ENCODE data around the gene MMP10.

The MMP10 gene

GRCh38 chr11:102780491-102780918 is at the start of gene MMP10:
TSS of gene MMP10 (minus strand) at chr11:102780628. CDS start at chr11:102780591, 37 bp downstream.
- peak; percentile 38 for DNase-seq (ENCODE audit: low read depth)

DNA sequence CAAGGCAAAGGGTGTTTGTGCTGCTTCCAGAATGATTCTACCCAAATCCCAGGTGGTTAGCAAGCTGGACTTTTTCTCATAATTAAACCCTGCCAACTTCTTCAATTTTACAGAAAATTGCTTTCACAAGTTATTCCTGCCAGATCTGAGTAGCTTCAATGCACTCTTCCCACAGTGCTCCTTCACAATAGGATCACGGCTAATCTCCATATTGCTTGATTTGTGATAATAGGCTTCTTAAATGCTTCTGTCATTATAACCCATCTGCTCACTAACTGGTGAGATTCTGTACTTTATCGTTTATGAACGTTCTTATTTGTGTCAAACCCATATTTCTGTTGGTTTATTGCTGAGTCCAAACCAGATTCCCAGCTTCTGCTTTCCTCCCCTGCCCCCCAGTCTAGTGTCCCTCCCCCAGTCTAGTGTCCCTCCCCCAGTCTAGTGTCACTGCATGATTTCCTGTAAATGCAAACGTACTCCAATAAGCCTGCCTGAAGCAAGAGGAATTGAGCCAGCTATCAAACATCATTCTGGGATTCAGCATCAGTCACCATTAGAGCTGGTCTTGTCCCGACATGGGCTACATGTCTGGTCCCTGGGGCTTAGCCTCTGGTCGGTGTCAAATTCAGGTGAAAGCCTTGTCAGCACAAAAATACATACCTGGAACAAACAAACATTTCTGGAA is 49.0 kb upstream of the MMP10 start:
- no peak for DNase-seq (ENCODE audit: low read depth)

DNA sequence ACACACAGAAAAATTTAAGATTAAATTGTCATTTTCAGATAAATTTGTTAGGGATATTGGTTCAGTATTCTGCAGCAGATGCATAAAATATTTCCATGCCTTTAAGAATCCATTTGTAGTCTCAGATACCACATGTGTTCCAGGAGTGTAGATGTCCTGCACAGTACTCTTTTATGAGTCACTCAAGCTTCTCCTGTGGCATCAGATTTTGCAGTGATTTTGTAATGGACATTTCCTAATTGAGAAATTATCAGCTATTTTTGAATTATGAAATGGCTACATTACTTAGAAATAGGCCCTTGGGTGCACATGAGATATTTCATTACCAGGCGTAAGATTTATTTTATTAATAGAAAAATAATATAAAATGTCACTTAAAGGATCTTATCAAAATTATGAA is 44.1 kb upstream of the MMP10 start:
- DNase-seq (ENCODE audit: low read depth): no peak

DNA sequence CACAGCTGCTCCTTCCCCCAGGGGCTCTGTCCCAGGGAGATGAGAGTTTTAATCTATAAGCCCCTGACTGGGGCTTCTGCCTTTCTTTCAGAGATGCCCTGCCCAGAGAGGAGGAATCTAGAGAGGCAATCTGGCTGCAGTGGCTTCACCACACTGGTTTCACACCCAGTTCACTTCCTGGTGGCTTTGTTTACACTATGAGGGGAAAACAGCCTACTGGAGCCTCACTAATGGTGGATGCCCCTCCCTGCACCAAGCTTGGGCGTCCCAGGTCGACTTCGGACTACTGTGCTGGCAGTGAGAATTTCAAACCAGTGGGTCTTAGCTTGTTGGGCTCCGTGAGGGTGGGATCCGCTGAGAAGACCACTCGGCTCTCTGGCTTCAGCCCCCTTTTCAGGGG is 39.1 kb upstream of the MMP10 start:
- DNase-seq (ENCODE audit: low read depth): no peak

DNA sequence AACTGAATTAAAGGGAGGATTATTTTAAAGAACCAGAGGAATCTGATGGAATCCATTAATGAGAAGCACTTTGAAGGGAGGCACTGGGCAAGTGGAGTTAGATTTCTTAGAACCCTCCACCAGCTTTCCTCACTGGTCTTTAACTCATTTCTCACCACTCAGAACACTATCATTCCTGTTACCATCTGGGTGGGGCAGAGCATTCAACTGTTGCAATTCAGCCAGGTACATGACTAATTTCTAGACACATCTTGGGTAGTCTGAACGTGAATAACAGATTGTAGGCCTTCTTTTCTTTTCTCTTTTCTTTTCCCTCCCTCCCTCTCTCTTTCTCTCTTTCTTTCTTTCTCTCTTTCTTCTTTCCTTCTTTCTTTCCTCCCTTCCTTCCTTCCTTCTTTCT is 33.1 kb upstream of the MMP10 start:
- no peak for DNase-seq (ENCODE audit: low read depth)

DNA sequence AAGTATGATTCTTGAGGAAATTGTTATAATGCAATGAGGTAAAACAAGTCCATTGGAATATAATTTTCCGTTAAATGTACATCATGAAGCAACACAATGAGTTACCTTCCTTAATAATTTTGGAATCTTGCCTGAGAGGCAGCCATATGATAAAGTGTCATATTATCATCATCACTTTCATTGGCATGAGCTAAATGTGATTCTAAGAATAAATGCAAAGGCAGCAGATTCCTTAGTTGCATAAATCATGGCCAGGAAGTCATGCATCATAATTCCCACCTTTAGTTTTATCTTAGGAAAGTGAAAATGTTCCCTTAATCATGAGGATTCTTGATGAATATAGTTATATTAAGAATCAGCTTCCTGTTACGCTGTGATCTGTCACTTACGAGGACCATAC is 31.8 kb upstream of the MMP10 start:
- DNase-seq (ENCODE audit: low read depth): no peak

DNA sequence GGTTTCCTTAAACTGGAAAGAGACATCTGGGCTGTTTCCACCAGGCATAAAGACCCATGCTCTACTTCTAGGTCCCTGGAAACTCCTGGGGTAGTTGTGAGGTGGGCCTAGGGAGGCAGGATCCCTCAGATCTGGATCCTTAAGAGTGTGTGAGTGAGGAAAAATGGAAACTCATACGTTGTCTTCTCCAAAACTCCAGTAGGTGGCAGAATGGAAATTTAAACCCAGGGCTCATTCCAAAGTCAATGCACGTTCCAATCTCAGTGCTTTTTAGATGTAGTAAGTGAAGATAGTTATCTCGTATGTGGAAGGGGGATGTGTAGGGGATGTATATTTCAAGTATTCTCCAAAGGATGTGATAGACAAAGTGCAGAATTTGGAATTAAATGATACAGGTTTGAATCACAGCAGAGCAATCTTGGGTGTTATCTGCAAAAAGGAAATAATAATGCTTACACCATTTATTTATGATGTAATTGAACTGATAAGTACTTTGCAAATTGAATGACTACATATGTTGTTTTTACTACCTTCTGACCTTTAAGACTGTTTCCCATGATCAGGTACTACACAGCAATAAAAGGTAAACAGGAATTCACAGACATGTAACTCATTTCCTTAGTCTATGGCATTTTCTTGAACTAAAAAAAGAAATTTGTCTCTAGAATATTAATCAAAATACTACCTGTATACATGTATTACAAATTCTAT is 30.7 kb upstream of the MMP10 start:
- DNase-seq (ENCODE audit: low read depth): no peak

GRCh38 chr11:102809971-102810370 is 29.5 kb upstream of the MMP10 start:
- DNase-seq (ENCODE audit: low read depth): no peak

DNA sequence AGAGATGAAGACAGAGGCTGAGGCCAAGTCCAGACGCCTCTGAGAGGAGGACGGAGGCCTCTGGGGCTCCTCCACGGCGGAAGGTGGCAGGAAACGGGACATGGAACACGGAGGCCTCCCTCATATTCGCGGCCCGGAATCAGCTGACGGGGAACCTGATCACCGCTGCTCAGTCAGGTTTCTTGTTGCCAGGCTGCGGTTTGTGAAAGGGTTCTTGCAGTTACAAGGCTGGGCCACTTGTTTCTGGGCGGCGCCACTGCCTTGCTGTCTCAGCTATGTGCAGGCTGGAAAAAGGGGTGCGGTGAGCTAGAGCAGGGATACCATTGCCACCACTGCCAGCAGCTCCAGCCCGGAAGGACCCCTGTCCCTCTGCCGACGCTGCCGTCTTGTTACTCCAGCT is 27.5 kb upstream of the MMP10 start:
- DNase-seq (ENCODE audit: low read depth): no peak

DNA sequence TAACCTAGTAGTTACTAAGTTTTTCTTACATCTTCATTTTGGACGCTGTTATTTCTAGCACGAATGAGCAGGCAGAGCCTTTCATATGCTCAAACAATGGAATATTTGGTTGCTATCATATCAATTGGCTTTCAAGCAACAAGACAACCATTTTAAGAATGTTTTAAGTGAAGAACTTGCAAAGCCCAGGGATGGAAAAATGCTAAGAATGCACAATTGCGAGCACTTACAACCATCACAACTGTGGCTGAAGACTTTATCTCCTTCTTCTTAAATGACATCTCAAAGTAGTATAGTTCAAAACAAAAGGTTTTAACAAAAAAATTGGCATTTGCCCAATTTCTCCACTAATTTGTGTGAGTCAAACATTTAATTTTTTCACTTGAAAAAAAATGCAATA is 25.9 kb upstream of the MMP10 start:
- DNase-seq (ENCODE audit: low read depth): no peak

DNA sequence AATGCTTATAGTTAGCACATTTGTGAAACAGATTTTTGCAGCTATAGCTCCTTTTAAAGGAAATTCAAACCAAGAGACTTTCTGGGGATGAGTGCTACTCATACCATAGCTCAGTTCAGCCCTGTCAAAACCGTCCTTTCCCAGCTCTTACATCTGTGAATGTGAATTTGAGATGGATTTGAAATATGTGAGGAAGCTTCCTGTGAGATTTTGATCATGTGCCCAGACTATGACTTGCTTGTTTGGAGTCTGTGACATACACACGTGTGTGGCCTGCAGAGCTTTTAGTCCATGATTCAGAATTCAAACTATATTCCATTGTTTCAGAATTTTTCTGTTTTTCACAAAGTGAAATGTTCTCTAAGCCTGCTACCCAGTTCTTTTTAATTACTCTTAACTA is 21.9 kb upstream of the MMP10 start:
- peak; percentile 94 for DNase-seq (ENCODE audit: low read depth)

DNA sequence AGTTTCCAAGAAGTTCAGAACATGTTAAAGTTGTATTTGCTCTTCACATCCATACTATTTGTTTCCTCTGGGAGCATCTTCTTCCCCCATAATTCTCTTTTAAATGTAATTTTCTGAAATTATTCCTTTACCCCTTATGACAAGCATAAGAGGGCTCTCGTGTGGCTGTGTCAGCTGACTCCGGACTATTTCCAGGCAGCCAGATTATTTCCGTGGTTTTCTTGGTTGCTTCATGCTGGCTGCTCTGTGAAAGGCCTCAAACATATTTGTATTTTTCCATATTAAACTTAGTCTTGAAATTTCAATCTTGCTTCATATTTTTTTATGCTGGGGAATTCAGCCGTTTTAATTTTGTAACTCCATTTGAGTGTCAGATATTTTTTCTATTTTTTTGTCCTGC is 20.3 kb upstream of the MMP10 start:
- no peak for DNase-seq (ENCODE audit: low read depth)

- peak; percentile 61 for DNase-seq (ENCODE audit: low read depth)
These were observed 19.4 kb upstream of the MMP10 start for GRCh38 chr11:102799681-102800340.

DNA sequence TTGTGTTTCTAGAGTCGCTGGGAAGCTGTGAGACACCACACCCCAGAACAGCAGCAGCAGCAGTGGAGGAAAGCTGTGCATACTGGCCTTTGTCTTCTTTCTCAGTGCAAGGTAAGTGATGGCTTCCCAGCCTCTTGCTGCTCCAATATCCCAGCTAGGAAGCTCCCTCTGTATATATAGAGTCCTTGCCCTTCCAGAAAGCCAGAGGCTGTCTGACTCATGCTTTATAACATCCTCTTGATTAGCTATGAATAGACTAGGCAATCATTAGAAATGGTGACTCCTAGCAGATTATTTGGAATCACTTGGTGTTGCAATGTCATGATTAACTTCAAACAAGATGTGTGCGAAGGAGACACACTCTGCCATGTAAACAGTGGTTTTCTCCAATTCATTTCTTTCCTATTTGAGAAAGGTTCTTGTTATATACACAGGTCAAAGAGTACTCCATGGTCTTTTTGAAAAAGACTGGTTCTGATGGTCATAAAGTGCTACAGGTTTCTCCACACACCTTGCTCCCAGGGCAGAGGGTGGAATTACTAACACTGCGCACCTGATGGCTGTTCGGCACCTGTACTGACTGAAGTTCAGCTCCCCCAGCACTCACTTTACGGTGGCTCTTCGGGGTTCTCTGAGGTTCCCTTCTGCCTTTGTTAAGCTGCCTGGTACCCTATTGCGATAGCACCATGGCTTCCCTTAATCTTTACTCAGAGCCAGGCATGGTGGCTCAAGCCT is 17.8 kb upstream of the MMP10 start, which contains the start of gene MMP1:
MMP1 (minus strand) TSS at position 149 of the 735 bp plus-strand sequence; CDS start at position 81, 68 bp downstream.
- DNase-seq (ENCODE audit: low read depth): peak; percentile 65

DNA sequence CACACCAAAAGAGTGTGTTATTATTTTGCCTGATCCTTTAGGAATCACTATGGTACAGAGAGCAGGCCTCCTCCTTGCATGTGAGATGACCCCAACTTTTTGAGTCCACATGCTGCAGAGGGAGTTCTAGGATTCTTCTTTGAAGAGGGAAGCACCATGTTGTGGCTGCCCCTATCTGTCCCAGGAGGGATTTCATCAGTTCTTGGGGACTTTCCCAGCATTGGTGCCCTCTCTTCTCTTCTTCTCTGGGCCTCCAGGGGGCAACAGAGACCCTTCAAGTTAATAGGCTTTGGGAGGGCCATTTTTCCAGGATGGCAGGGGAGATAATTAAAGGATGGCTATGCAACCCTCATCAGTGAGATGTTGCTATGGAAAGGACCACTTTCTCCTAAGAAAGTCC is 14.0 kb upstream of the MMP10 start:
- no peak for DNase-seq (ENCODE audit: low read depth)

DNA sequence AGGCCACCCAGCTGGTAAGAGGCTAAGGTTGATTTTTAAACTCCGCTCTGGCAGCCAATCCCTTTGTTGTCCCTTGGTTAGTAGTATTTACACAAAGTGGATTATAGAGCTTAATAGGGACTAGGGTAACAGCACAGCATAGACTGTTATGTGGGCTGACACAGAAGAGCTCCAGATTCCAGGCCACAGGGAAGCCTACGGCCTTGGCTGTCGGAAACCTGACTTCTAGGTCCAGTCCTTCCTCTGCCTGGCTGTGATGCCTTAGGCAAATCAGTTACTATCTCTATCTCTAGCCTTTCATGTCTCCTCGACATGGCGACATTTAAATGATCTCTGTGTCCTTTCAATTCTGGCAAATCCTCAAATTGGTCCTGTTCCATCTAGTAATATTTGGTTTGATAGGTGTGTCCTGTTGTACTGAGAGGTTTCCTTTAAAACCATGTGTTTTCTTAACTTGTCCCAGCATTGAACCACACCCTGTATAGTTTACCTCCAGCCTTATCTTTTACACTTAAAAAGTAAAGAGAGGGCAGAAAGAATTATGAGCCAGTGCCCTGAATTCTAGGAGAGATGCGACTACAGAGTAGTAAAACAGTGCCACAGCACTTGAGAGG is 13.4 kb upstream of the MMP10 start:
- no peak for DNase-seq (ENCODE audit: low read depth)

- DNase-seq (ENCODE audit: low read depth): no peak
These were observed 12.2 kb upstream of the MMP10 start for GRCh38 chr11:102792604-102793003.

GRCh38 chr11:102791271-102792036 is 11.0 kb upstream of the MMP10 start:
- no peak for DNase-seq (ENCODE audit: low read depth)

- DNase-seq (ENCODE audit: low read depth): no peak
These were observed 8.0 kb upstream of the MMP10 start for GRCh38 chr11:102788334-102788995.

DNA sequence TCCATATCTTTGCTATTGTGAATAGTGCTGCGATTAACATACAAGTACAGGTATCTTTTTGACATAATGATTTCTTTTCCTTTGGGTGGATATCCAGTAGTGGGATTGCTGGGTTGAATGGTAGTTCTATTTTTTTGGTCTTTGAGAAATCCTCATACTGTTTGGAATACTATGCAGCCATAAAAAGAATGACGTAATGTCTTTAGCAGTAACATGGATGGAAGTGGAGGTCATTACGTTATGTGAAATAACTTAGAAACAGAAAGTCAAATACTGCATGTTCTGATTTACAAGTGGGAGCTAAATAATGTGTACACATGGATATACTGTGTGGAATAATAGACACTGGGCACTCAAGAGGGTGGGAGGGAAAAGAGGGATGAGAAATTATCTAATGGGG is 4.0 kb upstream of the MMP10 start:
- DNase-seq (ENCODE audit: low read depth): no peak

GRCh38 chr11:102783720-102784119 is 3.3 kb upstream of the MMP10 start:
- no peak for DNase-seq (ENCODE audit: low read depth)
